ENCODE data around the gene NAA40. TPM values are rescaled to one million over a fixed set of nuclear protein-coding genes. Genes with fewer than 3 reads are reported as not detected.

Gene NAA40
- total RNA-seq, 1 experiment from 2014 or later: 28.6 TPM

DNA sequence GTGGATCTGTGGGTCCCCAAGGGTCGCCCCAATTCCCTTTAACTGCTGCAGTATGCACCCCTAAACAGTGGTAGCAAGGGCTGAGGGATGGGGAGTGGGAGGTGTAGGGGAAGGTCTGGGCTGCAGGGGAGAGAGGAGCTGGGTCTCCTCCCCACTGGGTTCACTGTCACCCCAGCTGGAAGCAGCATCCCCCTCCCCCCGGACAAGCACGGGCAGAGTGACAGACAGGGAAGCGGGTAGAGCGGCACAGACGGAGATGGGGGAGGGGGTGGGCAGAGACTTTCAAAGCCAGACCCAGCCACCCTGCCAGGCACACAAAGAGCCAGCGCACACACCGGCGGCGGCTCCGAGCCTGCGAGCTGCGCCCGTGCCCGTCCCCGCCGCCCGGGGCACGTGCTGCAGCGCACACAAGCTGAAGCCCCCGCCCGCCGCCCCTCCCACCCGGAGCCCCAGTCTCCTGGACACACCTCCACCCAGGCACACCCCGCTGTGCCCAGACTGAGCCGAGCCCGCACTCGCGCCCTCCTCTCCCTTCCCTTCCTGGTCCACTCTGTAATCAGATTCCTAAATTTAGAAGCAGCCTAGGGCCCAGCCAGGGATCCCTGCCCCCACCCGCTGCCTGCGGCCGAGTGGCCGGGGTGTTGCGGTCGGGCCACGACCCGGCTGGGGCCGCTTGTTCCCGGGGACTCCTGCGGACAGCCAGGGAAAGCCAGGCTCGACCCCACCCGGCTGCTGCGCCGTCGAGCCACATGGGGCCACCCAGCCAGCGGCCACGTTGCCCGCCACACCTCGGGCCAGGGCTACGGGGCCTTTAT lies 20.9 kb upstream of the NAA40 start:
- Histone ChIP-seq H3K36me3 (no peaks in the 10 kb centered on the region; the same call in 1 of the 2 replicates), H3K4me3 (peak overlapping the region; percentile 73), H3K27ac (peak overlapping the region; percentile 89), H3K27me3 (no peaks in the 10 kb centered on the region), H3K9me3 (replicated peaks) (no peaks in the 10 kb centered on the region), H3K4me1 (peaks cover 11% of the 10 kb centered on the region)
- DNase-seq: peak; percentile 84 to 88

DNA sequence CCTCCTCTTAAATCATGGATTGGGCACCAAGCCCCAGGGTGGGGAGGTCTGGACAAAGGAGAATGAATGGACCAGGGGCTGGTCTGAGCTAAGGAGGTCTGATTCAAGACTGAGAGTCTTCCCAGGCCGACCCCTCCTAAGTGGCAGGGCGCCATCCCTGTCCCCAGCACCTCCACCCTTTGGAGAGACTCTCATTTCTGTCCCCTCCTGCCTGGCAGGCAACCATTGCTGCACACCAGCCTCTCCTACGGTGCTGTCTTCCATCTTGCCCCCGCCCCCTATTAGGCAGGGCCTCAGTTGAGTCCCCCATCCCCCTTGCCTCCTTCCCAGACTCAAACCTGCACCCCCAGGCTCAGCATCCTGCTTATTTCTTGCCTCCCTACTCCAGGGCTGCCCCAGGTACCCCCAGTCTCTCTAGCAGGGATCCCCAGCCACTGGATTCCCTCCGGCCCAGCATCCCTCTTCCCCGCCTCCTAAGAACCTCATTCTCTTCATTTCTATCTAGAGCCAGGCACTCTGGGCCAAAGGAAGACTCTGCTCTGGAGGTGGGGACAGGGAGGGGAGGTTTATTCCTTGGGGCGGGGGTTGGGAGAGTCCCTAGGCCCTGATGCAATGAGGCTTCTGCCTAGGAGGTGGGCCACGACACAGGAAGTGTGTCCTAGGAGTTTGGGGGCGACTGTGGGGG lies 20.2 kb upstream of the NAA40 start:
- Histone ChIP-seq H3K27me3 (no peaks in the 10 kb centered on the region), H3K36me3 (no peaks in the 10 kb centered on the region; the same call in 1 of the 2 replicates), H3K9me3 (replicated peaks) (no peaks in the 10 kb centered on the region), H3K4me3 (peak overlapping the region; percentile 73), H3K27ac (peak overlapping the region; percentile 89), H3K4me1 (peaks cover 11% of the 10 kb centered on the region)
- peak; percentile 70 to 79 for DNase-seq

DNA sequence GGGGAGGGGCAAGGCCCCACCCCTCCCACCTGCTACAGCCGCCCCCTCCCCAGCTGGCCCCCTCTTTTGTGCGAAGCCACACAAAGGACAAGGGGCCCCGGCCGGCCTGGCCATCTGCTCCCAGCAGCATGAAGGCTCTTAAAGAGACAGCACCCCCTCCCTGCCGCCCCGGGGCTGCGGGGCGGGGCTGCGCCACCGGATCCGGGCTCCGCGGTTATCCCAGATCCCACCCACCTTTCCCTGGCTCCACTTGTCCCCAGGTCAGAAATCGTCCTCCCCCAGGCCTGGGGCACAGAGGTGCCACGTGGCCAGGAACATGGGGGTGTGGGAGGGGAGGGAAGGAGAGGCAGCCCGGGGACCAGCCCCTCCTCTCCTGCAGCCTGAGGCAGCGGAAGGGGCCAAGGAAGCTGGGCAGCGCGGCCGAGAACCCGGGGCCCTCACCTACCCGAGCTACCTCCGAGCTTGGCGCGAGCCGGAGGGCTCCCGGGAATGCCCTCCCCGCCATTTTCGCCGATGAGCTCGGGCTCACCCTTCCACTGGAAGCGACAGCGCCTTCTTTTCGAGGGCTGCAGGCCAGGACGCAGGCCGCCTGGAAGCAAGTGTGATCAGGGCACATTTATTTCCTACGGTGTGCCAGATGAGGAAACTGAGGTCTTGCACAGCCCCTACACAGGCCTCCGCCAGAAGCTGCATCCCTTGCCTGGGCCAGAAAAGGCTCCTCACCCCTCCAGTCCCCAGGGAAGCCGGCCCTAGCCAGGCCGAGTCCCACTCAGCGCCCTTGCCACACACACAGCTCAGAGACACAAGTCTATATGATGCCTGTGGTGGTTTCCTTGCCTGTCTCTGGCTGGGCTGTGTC lies 19.3 kb upstream of the NAA40 start:
- H3K27ac ChIP-seq: peak overlapping the region; percentile 89
- DNase-seq: peak; percentile 94 to 95

DNA sequence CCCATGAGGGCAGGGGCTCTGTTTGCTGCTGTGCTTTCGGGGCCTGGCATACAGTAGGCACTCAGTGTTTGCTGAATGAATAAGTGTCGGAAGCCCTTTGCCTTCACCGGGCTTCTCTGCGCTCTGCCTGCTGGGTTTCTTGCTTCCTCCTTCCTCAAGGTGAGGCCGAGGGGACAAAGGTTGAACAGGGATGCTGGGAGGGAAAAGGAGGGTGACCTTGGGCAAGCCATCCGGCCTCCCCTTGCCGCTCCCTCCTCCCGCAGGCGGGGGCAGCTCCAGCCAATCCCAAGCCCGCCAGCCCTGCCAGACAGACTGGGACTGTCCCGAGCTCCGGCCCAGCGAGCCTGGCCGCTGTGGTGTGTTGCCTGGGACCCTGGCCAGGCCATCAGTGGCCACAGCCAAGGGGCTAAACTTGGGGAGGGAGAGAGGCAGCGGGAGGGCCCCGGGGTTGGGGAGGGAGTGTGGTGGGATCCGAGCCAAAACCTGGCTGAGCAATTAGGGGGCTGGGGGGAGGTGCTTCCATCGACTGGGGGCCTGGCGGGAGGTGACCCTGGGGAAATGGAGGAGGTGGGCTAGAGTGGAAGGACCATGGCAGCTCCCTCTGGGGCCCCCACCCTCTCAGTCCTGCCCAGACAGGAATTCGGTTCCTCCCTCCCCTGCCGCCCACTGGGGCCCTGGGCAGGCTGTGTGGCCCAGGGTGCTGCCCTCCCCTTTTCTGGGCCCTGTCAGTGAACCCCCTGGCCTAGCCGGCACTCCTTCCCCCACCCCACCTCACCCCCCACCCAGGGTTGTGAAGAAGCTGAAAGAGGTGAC lies 18.5 kb upstream of the NAA40 start:
- DNase-seq: peak; percentile 80 to 82
- Histone ChIP-seq H3K4me3 (peak overlapping the region; percentile 73), H3K27ac (peak overlapping the region; percentile 89), H3K27me3 (no peaks in the 10 kb centered on the region), H3K9me3 (replicated peaks) (no peaks in the 10 kb centered on the region), H3K4me1 (peaks cover 11% of the 10 kb centered on the region), H3K36me3 (no peaks in the 10 kb centered on the region)

More for the DNA sequence above, 19.3 kb upstream of the NAA40 start:
- H3K36me3 ChIP-seq: no peaks in the 10 kb centered on the region
- peaks cover 11% of the 10 kb centered on the region for H3K4me1 ChIP-seq
- H3K4me3 ChIP-seq: peak overlapping the region; percentile 73
- no peaks in the 10 kb centered on the region for H3K27me3 ChIP-seq
- H3K9me3 ChIP-seq (replicated peaks): no peaks in the 10 kb centered on the region

DNA sequence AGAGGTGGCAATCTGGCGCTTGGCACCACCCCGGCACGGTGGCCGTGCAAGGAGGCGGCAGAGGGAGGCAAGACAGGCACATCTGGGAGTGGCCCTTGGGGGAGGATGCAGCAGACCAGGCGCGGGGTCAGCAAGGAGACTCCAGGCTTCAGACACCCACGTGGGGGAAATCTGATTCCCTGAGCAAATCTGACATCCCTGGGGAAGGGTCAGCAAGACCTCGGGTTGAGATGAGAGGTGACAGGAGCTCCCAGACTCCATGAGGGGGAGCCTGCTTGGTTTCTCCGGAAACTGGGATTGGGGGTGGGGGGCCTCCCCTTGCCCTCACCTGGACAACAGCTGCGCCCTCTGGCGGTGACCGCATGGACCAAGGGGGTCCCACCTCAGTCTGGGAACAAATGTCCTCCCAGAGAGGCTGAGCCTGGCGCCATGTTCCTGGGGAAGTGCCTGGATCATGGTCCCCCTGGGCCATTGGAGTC lies 17.8 kb upstream of the NAA40 start:
- Histone ChIP-seq H3K4me3 (peak overlapping the region; percentile 73), H3K27me3 (no peaks in the 10 kb centered on the region), H3K4me1 (peaks cover 11% of the 10 kb centered on the region), H3K9me3 (replicated peaks) (no peaks in the 10 kb centered on the region), H3K27ac (peak overlapping the region; percentile 89; the same call in 1 of the 2 replicates), H3K36me3 (no peaks in the 10 kb centered on the region)
- peak in 1 of 2 experiments; percentile 40 for DNase-seq

DNA sequence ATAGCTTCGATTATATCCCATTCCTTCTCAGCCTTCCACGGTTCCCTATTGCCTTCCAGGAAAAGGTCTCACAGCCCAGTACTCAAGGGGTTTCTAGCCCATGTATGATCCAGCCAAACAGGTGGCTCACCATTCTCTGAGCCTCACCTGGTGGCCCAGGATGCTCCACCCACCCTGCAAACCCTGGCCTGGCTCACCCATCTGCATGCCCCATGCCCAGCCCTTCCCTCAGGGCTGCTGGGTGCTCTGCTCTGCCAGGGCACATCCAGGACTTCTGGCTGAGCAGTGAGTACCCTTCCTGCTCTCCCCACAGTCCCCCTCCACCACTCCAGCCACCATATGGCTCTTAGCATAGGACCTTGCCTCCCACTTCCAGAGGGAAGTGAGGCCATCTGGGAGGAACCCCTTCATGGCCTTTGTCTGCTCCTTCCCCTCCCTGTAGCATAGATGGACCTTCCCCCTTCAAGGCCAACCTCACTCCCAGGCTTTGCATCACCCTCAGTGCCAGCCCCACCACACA lies 16.1 kb upstream of the NAA40 start:
- Histone ChIP-seq H3K27me3 (no peaks in the 10 kb centered on the region), H3K27ac (no peak overlapping the region), H3K9me3 (replicated peaks) (no peaks in the 10 kb centered on the region), H3K4me3 (no peak overlapping the region), H3K4me1 (peaks cover 8% of the 10 kb centered on the region), H3K36me3 (no peaks in the 10 kb centered on the region)
- no peak for DNase-seq

DNA sequence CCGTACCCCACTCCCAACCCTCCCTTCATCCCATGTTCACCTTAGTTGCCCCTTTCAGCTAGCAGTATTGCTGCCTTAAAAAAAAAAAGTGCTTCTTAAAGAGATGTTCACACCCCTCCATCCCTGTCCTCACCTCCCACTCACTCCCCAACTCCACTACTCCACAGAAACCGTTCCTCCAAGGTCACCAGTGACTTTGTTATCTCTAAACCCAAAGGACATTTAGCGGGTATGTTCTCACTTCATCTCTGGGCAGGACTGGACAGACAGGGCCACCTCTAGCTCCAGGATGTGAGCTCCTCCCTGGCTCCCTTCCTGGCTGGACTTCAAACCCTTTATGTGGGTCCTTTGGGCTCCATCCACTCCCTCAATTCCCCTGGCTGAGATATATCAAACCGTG lies 15.5 kb upstream of the NAA40 start:
- H3K36me3 ChIP-seq: no peaks in the 10 kb centered on the region

DNA sequence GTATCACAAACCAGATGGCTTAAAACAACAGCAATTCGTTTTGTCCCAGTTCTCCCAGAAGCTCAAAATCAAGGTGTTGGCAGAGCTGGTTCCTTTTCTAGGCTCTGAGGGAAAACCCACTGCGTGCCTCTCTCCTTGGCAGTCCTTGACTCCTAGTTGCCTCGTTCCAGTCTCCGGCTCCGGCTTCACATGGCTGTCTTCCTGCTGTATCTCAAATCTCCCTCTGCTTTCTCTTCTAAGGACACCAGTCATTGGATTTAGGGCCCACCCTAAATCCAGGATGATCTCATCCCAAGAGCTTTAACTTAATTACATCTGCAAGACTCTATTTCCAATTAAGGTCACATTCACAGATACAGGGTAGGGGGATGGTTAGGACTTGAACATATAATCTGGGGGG lies 9.2 kb upstream of the NAA40 start:
- Histone ChIP-seq H3K4me3 (no peak overlapping the region), H3K36me3 (no peaks in the 10 kb centered on the region), H3K4me1 (peaks cover 12% of the 10 kb centered on the region), H3K9me3 (replicated peaks) (no peaks in the 10 kb centered on the region), H3K27me3 (no peaks in the 10 kb centered on the region), H3K27ac (no peak overlapping the region)
- no peak for DNase-seq

More for the DNA sequence above, 15.5 kb upstream of the NAA40 start:
- no peak for DNase-seq
- H3K27me3 ChIP-seq: no peaks in the 10 kb centered on the region
- H3K9me3 ChIP-seq (replicated peaks): no peaks in the 10 kb centered on the region
- peaks cover 6% of the 10 kb centered on the region for H3K4me1 ChIP-seq
- H3K27ac ChIP-seq: no peak overlapping the region
- no peak overlapping the region for H3K4me3 ChIP-seq

DNA sequence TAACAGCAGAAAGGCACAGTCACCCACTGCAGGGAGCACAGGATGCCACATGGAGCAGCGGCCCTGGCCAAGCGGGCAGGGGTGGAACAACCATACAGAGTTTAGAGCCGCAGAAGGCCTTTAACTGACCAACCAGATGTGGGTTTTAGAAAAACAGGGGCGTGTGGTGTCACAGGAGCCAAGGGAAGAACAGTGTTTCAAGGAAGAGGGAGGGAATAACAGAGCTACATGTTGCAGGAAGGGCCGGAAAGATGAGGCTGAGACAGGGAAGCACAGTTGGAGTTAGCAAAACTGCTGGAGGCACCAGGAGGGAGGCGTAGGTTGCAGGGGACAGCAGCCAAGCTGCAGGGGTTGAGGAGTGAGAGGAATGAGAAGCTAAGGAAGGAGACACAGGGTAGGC lies 7.8 kb upstream of the NAA40 start:
- no peak for DNase-seq
- Histone ChIP-seq H3K27me3 (no peaks in the 10 kb centered on the region), H3K4me1 (peaks cover 16% of the 10 kb centered on the region), H3K36me3 (no peaks in the 10 kb centered on the region), H3K4me3 (no peak overlapping the region), H3K27ac (no peak overlapping the region), H3K9me3 (replicated peaks) (no peaks in the 10 kb centered on the region)

DNA sequence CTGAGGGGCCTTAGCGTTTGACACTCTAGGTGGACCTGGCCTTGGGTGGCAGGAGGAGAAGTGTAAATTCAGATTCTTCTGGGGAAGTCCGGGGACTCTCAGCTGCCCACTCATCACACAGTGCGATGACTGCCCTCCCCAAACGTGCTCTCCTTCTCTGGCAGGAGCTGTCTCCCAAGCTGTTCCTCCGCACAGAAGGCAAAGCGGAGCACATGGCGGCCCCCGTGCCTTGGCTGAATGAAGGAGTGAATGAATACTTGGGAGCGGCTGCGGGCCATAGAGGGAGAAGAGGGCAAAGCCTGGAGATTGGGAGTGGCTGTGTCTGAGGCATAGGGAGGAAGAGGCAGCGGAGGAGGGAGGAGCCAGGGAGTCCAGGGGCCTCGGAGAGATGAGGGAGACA lies 6.9 kb upstream of the NAA40 start:
- H3K27me3 ChIP-seq: no peaks in the 10 kb centered on the region
- no peaks in the 10 kb centered on the region for H3K9me3 ChIP-seq (replicated peaks)
- H3K27ac ChIP-seq: no peak overlapping the region
- DNase-seq: no peak
- H3K36me3 ChIP-seq: no peaks in the 10 kb centered on the region
- H3K4me1 ChIP-seq: peaks cover 16% of the 10 kb centered on the region
- no peak overlapping the region for H3K4me3 ChIP-seq

DNA sequence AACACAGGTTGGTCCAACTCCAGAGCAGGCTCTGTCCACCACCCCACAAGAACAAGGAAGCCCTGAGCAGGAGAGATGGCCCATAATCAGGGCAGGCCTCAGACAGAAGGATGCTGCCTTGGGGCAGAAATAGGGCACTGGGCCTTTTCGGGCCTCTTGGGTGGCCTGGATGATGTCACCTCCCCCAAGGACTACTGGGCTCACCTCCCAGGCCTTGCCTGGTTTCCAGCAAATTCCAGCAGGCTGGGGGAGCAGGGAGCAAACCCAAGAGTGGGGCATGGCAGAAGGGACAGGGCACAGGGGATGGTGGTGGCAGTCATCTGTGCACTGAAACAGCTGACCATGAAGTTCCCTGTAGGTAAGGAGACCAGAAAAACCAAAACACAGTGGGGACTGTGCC lies 5.3 kb upstream of the NAA40 start:
- Histone ChIP-seq H3K4me3 (no peak overlapping the region), H3K27me3 (no peaks in the 10 kb centered on the region), H3K4me1 (peaks cover 16% of the 10 kb centered on the region), H3K36me3 (no peaks in the 10 kb centered on the region), H3K27ac (no peak overlapping the region), H3K9me3 (replicated peaks) (no peaks in the 10 kb centered on the region)
- DNase-seq: peak in 1 of 2 experiments; percentile 40

DNA sequence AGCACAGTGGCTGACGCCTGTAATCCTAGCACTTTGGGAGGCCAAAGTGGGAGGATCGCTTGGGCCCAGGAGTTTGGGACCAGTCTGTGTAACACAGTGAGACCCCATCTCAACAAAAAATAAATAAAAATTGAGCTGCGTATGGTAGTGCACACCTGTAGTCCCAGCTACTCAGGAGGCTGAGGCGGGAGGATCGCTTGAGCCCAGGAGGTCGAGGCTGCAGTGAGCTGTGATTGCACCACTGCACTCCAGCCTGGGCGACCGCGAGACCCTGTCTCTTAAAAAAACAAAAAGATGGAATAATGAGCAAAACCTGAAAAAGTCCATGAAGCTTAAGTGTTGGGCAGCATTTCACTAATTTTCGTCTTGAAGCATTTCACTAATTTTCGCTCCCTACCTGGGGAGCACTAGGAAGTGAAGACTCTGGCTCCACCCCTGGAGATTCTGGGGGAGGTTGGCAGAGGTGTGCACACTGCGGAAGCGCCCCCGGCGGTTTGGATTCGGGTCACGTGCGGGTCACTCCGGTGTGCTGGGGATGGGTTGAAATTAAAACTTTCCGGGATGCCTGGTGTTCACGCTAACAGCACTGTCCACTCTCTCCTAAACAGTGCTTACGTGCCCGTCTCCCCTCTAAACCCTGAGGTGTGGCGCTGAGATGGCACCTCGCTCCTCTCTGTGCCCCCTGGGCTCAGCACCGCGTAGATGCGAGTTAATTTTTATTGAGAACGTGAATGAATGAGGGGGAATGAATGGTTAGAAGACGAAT lies 906 bp upstream of the NAA40 start:
- DNase-seq: no peak
- H3K4me1 ChIP-seq: peaks cover 16% of the 10 kb centered on the region
- no peaks in the 10 kb centered on the region for H3K36me3 ChIP-seq
- H3K9me3 ChIP-seq (replicated peaks): no peaks in the 10 kb centered on the region
- no peaks in the 10 kb centered on the region for H3K27me3 ChIP-seq
- H3K4me3 ChIP-seq: peak overlapping the region; percentile 84
- H3K27ac ChIP-seq: no peak overlapping the region

DNA sequence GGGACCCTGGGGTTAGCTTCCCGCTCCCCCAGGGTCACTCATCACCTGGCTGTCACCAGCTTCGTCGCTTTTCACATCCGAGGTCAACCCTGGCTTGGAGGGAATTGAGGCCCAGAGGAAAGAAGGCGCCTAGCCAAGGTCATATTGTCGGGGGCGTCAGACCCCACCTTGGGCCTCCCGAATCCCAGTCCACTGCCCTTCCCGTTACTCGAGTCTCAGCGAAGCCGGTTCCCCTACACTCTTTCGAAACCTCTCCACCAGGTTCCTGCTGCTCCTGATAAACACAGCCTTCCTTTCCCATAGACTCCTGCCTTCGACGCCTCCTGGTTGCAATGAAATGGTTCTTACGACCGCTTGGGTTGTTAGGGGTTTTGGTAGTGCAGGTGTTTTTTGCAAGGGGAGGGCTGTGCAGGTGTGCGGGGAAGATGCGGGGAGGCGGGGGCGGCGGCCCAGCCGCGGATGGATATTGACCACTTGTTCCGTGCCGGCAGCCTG lies 642 bp downstream of the NAA40 start:
- H3K9me3 ChIP-seq (replicated peaks): no peaks in the 10 kb centered on the region
- peak overlapping the region; percentile 84 for H3K4me3 ChIP-seq
- no peaks in the 10 kb centered on the region for H3K27me3 ChIP-seq
- H3K27ac ChIP-seq: peak overlapping the region; percentile 60
- H3K36me3 ChIP-seq: no peaks in the 10 kb centered on the region
- DNase-seq: no peak
- H3K4me1 ChIP-seq: peaks cover 4% of the 10 kb centered on the region; the same call in 1 of the 2 replicates

Measured in SJCRH30 (cell line).